HepG2 (cell line): ENCODE data around the gene ZNF593OS. TPM values are rescaled to one million over a fixed set of nuclear protein-coding genes. Genes with fewer than 3 reads are reported as not detected.

Experiments
- ATF2 ChIP-seq: sonication (generic); formaldehyde crosslinking; IDR thresholded peaks from 2 replicates; pipeline ENCODE4 v1.4.0; 2020; ENCODE audit warnings: missing genetic modification reagents
- FLYWCH1 ChIP-seq: sonication (generic); formaldehyde crosslinking; IDR thresholded peaks from 2 replicates; pipeline ENCODE4 v1.8.1; 2023; ENCODE audit warnings: mild to moderate bottlenecking, missing genetic modification reagents
- FOXM1 ChIP-seq: sonication (generic); formaldehyde crosslinking; IDR thresholded peaks from 2 replicates; pipeline ENCODE4 v1.5.0; 2020; ENCODE audit warnings: missing genetic modification reagents
- GABPB1 ChIP-seq: IDR thresholded peaks from 2 replicates; pipeline ENCODE4 v1.6.1; 2016; ENCODE audit warnings: mild to moderate bottlenecking, missing genetic modification reagents, moderate library complexity, missing compliant biosample characterization
- HMGXB4 ChIP-seq, 2 experiments: sonication (generic) in 1 of 2; formaldehyde crosslinking in 1 of 2; IDR thresholded peaks; 2 replicates each; pipeline versions ENCODE4 v1.4.0 to v1.6.1; 2018 to 2020; ENCODE audit warnings: missing genetic modification reagents in 2 of 2, borderline replicate concordance in 1 of 2, low read depth in 1 of 2, mild to moderate bottlenecking in 1 of 2, missing biosample characterization in 1 of 2
- HOXA5 ChIP-seq: sonication (generic); formaldehyde crosslinking; IDR thresholded peaks from 2 replicates; pipeline ENCODE4 v1.4.0; 2020; ENCODE audit warnings: missing genetic modification reagents
- KDM3A ChIP-seq: IDR thresholded peaks from 2 replicates; pipeline ENCODE4 v1.6.1; 2018; ENCODE audit warnings: low read depth, missing compliant biosample characterization
- MLXIP ChIP-seq: sonication (generic); formaldehyde crosslinking; IDR thresholded peaks from 2 replicates; pipeline ENCODE4 v1.9.0; 2021; ENCODE audit warnings: missing genetic modification reagents, borderline replicate concordance
- MXI1 ChIP-seq: IDR thresholded peaks from 3 replicates; pipeline ENCODE4 v1.6.1; 2012; ENCODE audit warnings: low read depth, low read length, inconsistent platforms, borderline replicate concordance
- NFE2L1 ChIP-seq: sonication (generic); formaldehyde crosslinking; IDR thresholded peaks from 2 replicates; pipeline ENCODE4 v1.4.0; 2020; ENCODE audit warnings: missing genetic modification reagents, mild to moderate bottlenecking, borderline replicate concordance
- NFKB2 ChIP-seq: sonication (generic); formaldehyde crosslinking; IDR thresholded peaks from 2 replicates; pipeline ENCODE4 v1.4.0; 2020; ENCODE audit warnings: missing genetic modification reagents, borderline replicate concordance
- NFYB ChIP-seq: sonication (generic); formaldehyde crosslinking; IDR thresholded peaks from 2 replicates; pipeline ENCODE4 v1.4.0; 2020; ENCODE audit warnings: missing genetic modification reagents
- PITX1 ChIP-seq: sonication (generic); formaldehyde crosslinking; IDR thresholded peaks from 2 replicates; pipeline ENCODE4 v1.5.1; 2020; ENCODE audit warnings: mild to moderate bottlenecking, missing genetic modification reagents
- RXRA ChIP-seq: sonication (generic); formaldehyde crosslinking; IDR thresholded peaks from 2 replicates; pipeline ENCODE4 v1.5.1; 2020; ENCODE audit warnings: missing genetic modification reagents
- SMYD3 ChIP-seq: sonication (generic); formaldehyde crosslinking; IDR thresholded peaks from 2 replicates; pipeline ENCODE4 v1.8.1; 2023; ENCODE audit warnings: mild to moderate bottlenecking, missing genetic modification reagents
- U2AF1 ChIP-seq: fragments of 200-400 bp; formaldehyde crosslinking; optimal IDR thresholded peaks from 2 replicates; pipeline ENCODE3; 2017; ENCODE audit warnings: mild to moderate bottlenecking, low read depth, low read length
- XBP1 ChIP-seq: sonication (generic); formaldehyde crosslinking; IDR thresholded peaks from 2 replicates; pipeline ENCODE4 v1.5.0; 2020; ENCODE audit warnings: missing genetic modification reagents
- ZFP62 ChIP-seq: sonication (generic); formaldehyde crosslinking; IDR thresholded peaks from 2 replicates; pipeline ENCODE4 v1.4.0; 2020; ENCODE audit warnings: missing genetic modification reagents
- ZNF441 ChIP-seq: sonication (generic); formaldehyde crosslinking; IDR thresholded peaks from 2 replicates; pipeline ENCODE4 v1.7.0; 2021; ENCODE audit warnings: missing genetic modification reagents, borderline replicate concordance
- ZNF616 ChIP-seq: sonication (generic); formaldehyde crosslinking; IDR thresholded peaks from 2 replicates; pipeline ENCODE4 v1.5.0; 2020; ENCODE audit warnings: low read depth, mild to moderate bottlenecking, missing genetic modification reagents
- ZNF768 ChIP-seq: sonication (generic); formaldehyde crosslinking; IDR thresholded peaks from 2 replicates; pipeline ENCODE4 v1.4.0; 2020; ENCODE audit warnings: missing genetic modification reagents
- ZNF879 ChIP-seq: sonication (generic); formaldehyde crosslinking; IDR thresholded peaks from 2 replicates; pipeline ENCODE4 v1.8.1; 2023; ENCODE audit warnings: missing genetic modification reagents
- ZSCAN31 ChIP-seq: sonication (generic); formaldehyde crosslinking; IDR thresholded peaks from 2 replicates; pipeline ENCODE4 v1.5.0; 2020; ENCODE audit warnings: low read depth, mild to moderate bottlenecking, missing genetic modification reagents
- polyA plus RNA-seq, 8 experiments: library from polyadenylated mRNA; depleted of rRNA in 3 of 8; stranded (reverse) in 7 of 8; unstranded in 1 of 8; fragments of >200 nt; fragmentation: Illumina TruSeq in 4 of 8; extraction: Trizol in 4 of 8; gene quantifications; 2 replicates each; pipeline versions ENCODE4 v1.2.1 to v1.2.3, GENCODE V29; 2011 to 2016; ENCODE audit warnings: low read depth in 4 of 8, missing spikeins in 1 of 8, mixed read lengths in 1 of 8; ENCODE audit not compliant: insufficient read depth in 1 of 8
- total RNA-seq, 5 experiments: library from RNA; depleted of rRNA; stranded (reverse); fragments of >200 nt; fragmentation: Illumina TruSeq; extraction: Trizol; gene quantifications; 2 replicates each; pipeline ENCODE4 v1.2.3, GENCODE V29; 2016; ENCODE audit warnings: low read depth in 1 of 5

Gene ZNF593OS
- total and polyA plus RNA-seq, 2 of the 13 experiments (the other 11 are each of a cell fraction or from before 2014, with no cell fraction given) = not detected

- 0 out of 4 replicates have a peak, but pooled peaks of 1 of the 2 experiments have one; percentile 38 for TF ChIP-seq HMGXB4 (CRISPR knock-in tag; IDR thresholded peaks at IDR 0.05; ENCODE audit: borderline replicate concordance in 1 of 2, low read depth in 1 of 2)
- no peak for TF ChIP-seq MLXIP (CRISPR knock-in tag)
- TF ChIP-seq MXI1 = no peak
- 0 out of 2 replicates have a peak, but pooled peaks have one; percentile 39 for TF ChIP-seq ZNF879 (CRISPR knock-in tag)
- no peak for TF ChIP-seq SMYD3 (CRISPR knock-in tag)
- TF ChIP-seq NFYB = no peak
- TF ChIP-seq HOXA5 (CRISPR knock-in tag) = no peak
- no peak for TF ChIP-seq FOXM1
- TF ChIP-seq ZNF616 = peak; percentile 62; the same call in 1 of the 2 replicates
- no peak for TF ChIP-seq KDM3A (CRISPR knock-in tag)
- no peak for TF ChIP-seq ZNF768 (CRISPR knock-in tag)
- no peak for TF ChIP-seq FLYWCH1 (CRISPR knock-in tag)
- TF ChIP-seq ZFP62 (CRISPR knock-in tag) = no peak
- 0 out of 2 replicates have a peak, but pooled peaks have one; percentile 49 for TF ChIP-seq NFE2L1 (CRISPR knock-in tag)
- TF ChIP-seq ZSCAN31 (CRISPR knock-in tag) = 0 out of 2 replicates have a peak, but pooled peaks have one; percentile 34
- 0 out of 2 replicates have a peak, but pooled peaks have one; percentile 13 for TF ChIP-seq PITX1 (CRISPR knock-in tag)
- TF ChIP-seq ATF2 = no peak
- TF ChIP-seq ZNF441 (CRISPR knock-in tag) = peak; percentile 70
- peak; percentile 81 for TF ChIP-seq GABPB1 (CRISPR knock-in tag)
- no peak for TF ChIP-seq U2AF1
- TF ChIP-seq NFKB2 (CRISPR knock-in tag) = peak; percentile 39; the same call in 1 of the 2 replicates
- no peak for TF ChIP-seq RXRA
- TF ChIP-seq XBP1 (CRISPR knock-in tag) = no peak
These were observed 10.0 kb downstream of the ZNF593OS start (continued) for GRCh38 chr1:26161415-26162219.
